Posterior vena cava (tissue), 2 donors: ENCODE data around the gene TNFRSF21. TPM values are rescaled to one million over a fixed set of nuclear protein-coding genes. Genes with fewer than 3 reads are reported as not detected.
"Not testable (repeated sequence)": the region's sequence is repeated elsewhere in the genome, so short reads cannot be mapped to it uniquely, and the experiment has no call there.

Experiments
- DNase-seq: peaks from one replicate; pipeline ENCODE4 v3.0.0-alpha.2; 2020; ENCODE audit warnings: low spot score
- intact Hi-C, 2 donors: fragments of 100-400 bp; cut with DNase I; formaldehyde crosslinking; loops; one replicate each; pipeline versions ENCODE4 v1.14.1 to v1.14.2; 2022 to 2023
- total RNA-seq, 2 donors: library from RNA; stranded (reverse); fragmentation: NEBNext Ultra II Directional; extraction: Animal tissue kit (Norgen Biotek cat#: 25700); gene quantifications; one replicate each; pipeline ENCODE4 v1.2.1, GENCODE V29; 2021
- donor health status: DM: yes; HTN: yes; CAD: no.
- donor health status: DM: yes; HTN: yes; CAD: no.

Gene TNFRSF21
- total RNA-seq, 2 donors from 2014 or later, result 4.0 to 10.5 TPM

DNA sequence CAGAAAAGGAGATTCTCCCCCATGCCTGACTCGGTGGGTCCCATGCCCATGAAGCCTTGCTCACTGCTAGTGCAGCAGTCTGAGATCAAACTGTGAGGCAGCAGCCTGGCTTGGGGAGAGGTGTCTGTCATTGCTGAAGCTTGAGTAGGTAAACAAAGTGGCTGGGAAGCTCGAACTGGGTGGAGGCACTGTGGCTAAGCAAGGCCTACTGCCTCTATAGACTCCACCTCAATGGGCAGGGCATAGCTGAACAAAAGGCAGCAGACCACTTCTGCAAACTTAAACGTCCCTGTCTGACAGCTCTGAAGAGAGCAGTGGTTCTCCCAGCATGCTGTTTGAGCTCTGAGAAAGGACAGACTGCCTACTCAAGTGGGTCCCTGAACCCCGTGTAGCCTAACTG is 18.4 kb upstream of the TNFRSF21 start:
- intact Hi-C loops, DNase-seq: not testable (repeated sequence)

DNA sequence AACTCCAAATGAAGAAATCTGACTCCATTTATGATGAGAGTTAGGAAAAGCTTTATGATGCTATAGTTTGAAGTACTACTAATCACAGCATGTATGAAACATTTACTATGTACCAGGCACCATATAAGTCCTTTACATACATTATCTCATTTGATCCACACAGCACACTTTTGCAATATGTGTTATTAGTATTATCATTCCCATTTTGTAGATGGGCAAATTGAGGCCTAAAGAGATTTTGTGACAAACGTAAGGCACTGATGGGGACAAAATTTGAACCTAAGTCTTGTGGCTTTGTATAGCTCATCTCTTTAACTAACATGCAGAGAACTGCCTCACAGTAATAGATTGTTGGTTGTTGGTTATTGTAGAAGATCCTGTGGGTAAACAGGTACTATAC is 14.2 kb upstream of the TNFRSF21 start:
- intact Hi-C loops, result no loop called here
- DNase-seq, result no peak

GRCh38 chr6:47323321-47323720 is 13.6 kb upstream of the TNFRSF21 start:
- intact Hi-C loops, result no loop called here
- DNase-seq, result no peak

- intact Hi-C loops, result no loop called here
- no peak for DNase-seq
These were observed 11.9 kb upstream of the TNFRSF21 start for GRCh38 chr6:47321577-47321976.

GRCh38 chr6:47319867-47320266 is 10.2 kb upstream of the TNFRSF21 start:
- DNase-seq, result no peak
- intact Hi-C loops, result no loop called here

DNA sequence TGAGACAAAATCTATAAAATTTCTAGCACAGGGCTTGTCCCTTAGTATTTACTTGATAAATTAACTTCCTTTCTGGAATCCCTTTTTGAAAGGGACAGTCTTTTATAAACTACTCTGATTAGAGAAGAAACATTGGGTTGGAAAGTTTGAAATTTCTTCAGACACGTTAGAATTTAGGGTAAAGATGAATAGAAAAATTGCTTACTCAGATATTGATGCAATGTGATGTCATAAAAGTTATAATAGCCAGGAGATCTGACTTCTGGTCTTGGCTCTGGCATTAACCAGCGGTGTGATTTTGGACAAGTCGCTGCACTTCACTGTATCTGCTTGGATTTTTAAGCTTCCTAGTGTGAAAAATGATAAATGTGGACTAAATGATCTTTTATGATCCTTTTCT is 9.7 kb upstream of the TNFRSF21 start:
- DNase-seq, result no peak
- intact Hi-C loops, result no loop called here

- no peak for DNase-seq
- intact Hi-C loops, result no loop called here
These were observed 8.7 kb upstream of the TNFRSF21 start for GRCh38 chr6:47318236-47318989.

- DNase-seq, intact Hi-C loops: not testable (repeated sequence)
These were observed 5.5 kb upstream of the TNFRSF21 start for GRCh38 chr6:47315181-47315580.

- DNase-seq, result no peak
- intact Hi-C loops, result no loop called here
These were observed 401 bp upstream of the TNFRSF21 start for GRCh38 chr6:47310131-47310480.

- no peak for DNase-seq
- intact Hi-C loops, result no loop called here
These were observed 984 bp downstream of the TNFRSF21 start for GRCh38 chr6:47308552-47309290.

- intact Hi-C loops, result no loop called here
- no peak for DNase-seq
These were observed 1.5 kb downstream of the TNFRSF21 start for GRCh38 chr6:47308198-47308517.

DNA sequence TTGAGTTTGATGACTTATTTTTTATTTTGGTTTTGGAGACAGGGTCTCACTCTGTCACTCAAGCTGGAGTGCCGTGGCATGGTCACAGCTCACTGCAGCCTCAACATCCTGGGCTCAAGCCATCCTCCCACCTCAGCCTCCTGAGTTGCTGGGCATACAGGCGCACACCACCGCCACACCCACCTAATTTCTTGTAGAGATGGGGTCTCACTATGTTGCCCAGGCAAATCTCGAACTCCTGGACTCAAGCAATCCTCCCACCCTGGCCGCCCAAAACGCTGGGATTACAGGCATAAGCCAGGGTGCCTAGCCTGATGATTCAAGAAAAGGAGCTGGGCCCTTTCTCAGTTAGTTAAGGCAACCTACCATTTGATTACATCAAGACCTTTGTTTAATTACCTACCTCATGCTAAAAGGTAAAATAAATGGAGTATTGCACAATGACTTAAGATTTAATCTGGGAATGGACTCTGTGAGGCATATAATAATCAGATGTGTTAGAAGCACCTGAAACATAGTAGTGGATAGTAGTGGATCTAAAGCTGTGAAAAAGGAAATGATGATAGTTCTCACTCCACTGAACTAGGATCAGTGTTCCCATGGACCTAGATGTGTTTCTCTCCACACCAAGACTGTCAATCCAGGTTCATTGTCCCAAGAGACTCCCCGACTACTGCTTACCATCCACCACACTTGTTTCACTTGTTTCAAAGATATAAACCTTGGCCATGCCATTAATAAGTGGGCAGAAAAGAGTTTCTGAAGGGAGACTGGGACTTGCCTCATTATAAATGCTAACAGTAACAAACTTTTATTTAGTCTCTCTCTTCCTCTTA is 2.1 kb downstream of the TNFRSF21 start:
- intact Hi-C loops, result no loop called here
- no peak for DNase-seq

DNA sequence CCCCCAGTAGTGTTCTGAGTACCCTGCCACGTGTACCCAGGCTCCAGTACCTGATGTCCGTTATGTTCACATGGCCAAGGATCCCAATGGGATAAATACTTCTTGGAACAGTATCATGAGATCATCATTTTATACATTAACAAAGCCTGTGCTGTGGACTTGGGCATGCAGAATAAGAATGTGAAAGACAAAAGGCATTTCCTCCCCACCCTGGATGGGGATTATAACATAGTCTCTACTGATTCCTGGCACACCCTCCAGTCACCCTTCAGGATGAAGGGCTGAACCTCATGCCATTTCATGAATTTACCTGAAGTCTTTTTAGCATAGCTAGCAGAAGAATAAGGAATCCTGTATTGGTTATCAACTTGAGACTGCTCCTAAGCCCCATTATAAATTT is 2.8 kb downstream of the TNFRSF21 start:
- no peak for DNase-seq
- intact Hi-C loops, result no loop called here

DNA sequence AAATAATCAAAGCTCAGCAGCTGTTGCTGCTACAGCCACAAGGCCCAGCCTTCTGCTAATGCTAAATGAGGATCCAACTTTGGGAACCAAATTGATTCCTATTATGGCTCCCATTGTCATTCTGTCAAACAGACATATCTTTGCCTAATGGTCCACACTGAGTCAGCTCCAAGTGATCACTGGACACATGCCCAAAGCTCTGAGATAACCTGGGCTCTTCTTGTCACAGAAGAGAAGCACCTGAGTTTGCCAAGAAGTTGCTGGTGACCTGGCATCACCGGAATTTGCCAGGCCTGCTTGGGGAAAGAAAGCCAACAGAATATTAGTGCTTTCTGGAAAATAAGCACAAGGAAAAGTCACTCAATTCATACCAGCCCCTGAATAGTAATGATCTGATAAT is 5.8 kb downstream of the TNFRSF21 start:
- no peak for DNase-seq
- intact Hi-C loops, result no loop called here

- intact Hi-C loops, result no loop called here
These were observed 6.4 kb downstream of the TNFRSF21 start for GRCh38 chr6:47303342-47303741.

GRCh38 chr6:47302043-47302442 is 7.7 kb downstream of the TNFRSF21 start:
- no peak for DNase-seq
- intact Hi-C loops, result no loop called here

More at GRCh38 chr6:47303342-47303741, 6.4 kb downstream of the TNFRSF21 start:
- no peak for DNase-seq

GRCh38 chr6:47301441-47301840 is 8.3 kb downstream of the TNFRSF21 start:
- intact Hi-C loops, result no loop called here
- no peak for DNase-seq

- intact Hi-C loops, result no loop called here
These were observed 9.3 kb downstream of the TNFRSF21 start for GRCh38 chr6:47300417-47300816.

GRCh38 chr6:47299965-47300364 is 9.7 kb downstream of the TNFRSF21 start:
- intact Hi-C loops, result no loop called here
- DNase-seq, result no peak

More at GRCh38 chr6:47300417-47300816, 9.3 kb downstream of the TNFRSF21 start:
- DNase-seq, result no peak

DNA sequence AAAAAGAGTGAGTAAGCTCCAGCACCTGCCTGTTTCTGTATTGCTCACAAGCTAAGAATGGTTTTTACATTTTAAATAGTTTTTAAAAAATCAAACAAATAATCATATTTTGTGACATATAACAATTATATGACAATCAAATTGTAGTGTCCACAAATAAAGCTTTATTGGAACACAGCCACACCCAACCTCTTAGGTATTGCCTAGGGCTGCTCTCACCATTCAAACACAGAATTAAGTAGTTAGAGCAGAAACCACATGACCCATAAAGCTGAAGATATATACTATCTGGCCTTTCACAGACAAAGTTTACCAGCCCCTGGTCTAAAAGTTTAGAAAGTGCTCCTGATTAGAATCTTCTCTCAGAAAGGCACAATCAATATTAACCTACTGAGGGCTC is 11.2 kb downstream of the TNFRSF21 start:
- intact Hi-C loops, result no loop called here
- no peak for DNase-seq
